Retina (tissue), 1 donor: ENCODE results near the gene TSPAN3.

Experiments
- DNase-seq: peaks from one replicate; pipeline ENCODE4 v3.0.0-alpha.2; 2016

TSPAN3 gene

DNA sequence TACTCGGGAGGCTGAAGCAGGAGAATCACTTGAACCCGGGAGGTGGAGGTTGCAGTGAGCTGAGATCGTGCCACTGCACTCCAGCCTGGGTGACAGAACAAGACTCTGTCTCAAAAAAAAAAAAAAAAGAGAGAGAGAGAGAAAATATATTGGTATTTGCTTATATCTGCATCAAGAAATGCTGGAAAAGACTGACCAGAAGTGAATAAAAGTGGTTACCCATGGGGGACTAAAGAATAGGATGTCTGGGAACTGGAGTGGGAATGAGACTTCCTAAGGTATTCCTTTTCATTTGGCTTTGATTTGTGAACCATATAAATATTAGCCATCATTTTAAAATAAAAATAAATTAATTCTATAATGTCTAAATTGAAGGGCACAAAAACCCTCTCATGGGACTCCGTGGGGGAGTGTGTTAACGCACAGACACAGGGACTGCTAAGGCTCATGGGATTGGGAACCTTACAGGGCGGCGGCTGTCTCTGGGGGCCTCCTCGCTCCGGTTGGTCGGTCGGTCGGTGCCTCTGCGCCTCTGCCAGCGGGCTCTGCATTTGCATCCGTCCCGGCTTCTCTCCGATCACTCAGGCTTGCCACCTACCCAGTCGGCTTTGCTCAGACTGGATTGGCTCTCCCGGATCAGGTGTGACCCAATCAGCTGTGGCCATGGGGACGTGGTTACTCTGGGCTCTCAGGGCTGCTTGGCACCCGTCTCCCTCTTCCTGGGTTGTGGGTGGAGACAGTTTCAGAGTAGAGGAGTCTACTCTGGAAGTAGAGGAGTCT, 12.7 kb upstream of the TSPAN3 start:
- DNase-seq: peak; percentile 56

DNA sequence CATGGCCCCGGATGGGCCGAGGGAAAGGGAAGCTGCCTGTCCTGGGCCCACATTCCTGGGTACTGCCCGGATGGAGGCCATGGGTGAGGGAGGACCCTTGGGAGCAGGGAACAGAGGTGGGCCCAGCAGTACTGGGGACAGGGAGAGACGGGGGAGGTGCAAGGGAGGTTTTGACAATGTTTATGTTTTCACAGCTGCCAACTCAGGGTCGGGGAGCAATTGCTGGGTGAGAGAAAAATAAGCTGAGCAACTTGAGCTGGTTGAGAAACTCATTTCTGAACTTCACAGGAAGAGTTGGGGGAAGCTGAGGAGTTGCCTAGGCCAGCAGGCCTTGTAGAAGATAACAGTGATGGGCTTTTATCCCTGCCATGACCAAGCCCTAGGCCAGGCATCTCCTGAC, 11.1 kb upstream of the TSPAN3 start:
- DNase-seq: no peak

DNA sequence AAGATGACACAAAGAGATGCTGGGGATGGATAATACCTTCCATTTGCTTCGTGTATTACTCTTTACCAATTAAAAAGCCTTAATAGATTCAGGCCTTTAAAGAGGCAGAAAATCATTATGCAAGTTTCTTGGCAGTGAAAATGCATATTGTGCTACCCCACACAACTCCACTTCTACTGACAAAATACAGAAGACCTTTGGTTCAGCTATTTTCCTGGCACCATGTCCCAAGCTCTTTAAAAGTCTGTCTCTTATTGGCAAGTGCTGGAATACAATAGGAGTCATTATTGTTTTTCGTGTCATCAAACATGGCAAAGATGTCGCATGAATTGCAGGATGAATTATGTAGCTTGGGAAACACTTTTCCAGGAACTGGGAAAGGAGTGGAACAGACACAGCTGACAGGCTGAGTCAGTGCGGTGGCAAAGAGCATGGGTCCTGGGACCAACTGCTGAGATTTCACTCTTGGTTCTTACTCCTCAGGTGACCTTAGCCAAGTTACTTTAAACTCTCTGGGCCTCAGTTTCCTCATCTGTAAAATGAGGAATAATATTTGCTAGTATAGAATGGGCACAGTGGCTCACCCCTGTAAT, 5.5 kb upstream of the TSPAN3 start:
- no peak for DNase-seq

DNA sequence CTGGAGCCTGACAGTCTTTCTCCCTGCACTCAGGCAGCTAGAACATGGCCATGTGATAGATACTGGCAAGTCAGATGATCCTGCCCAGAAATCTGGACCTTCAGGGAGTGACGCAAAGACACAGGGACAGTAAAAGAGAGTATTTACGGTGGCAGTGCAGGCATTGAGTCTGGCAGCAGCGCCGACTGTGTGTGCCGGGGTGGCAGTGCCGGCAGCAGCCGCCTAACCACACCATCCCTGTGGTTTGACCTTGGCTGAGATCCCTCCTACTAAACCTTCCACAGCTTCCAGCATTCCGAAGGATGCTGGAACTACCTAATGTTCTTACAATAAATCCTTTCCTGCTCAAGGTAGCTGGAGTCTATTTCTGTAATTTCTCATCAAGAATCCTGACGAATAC, 4.6 kb upstream of the TSPAN3 start:
- DNase-seq: no peak

DNA sequence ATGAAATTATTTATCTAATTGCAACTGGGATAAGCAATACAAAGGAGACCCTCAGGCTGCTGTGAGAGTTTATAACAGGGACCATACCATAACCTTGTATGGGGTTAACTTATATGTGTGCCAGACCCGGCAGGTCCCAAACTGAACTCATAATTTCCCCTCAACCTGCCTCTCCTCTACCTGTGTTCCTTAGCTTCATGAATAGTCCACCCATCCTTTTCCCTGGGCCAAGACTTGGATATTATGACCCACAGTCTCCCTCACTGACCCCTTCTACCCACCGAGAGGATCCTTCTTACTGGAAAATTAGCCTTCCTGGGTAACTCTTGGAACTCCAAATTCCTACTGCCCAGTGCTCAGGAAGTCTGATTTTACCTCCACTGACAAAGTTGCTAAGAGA, 3.4 kb upstream of the TSPAN3 start:
- DNase-seq: no peak

DNA sequence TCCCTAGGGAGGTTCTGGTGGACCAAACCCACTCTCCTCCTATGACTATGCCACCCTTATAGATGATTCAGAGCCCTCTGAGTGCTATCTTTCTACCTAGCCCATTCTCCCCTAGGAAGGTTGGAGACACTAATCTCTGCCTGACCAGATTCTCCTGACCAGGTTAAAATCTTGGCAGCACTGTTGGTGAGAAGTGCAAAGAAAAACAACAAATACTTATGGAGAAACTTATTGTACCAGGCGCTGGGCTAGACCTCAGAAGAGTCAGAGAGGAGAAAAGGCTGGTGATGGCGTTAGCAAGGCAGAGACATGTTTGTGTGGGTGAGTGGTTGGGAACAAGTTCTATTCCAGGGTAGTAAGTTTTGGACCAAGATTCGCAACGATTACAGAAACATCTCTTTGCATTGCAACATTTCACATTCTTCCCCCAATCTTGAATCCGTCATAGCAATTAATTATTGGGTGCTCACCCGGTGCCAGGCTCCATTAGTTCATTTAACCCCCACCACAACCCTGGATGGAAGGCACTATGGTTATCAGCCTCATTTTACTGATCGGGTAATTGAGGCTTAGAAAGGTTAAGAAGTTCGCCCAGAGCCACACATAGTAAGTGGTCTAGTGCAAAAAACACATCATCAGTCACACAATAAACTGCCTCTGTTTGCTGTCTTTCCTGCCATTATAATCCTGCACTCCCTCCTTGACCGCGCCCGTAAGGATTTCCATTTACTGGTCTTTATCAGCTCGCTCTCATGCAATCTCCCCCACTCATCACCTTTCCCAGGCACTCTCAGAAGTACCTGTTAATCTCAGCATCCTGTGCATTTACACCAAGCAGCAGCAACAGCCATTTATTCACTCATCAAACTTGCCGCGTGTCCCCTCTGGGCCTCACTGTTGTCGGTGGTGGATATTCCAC, 655 bp upstream of the TSPAN3 start:
- DNase-seq: no peak

DNA sequence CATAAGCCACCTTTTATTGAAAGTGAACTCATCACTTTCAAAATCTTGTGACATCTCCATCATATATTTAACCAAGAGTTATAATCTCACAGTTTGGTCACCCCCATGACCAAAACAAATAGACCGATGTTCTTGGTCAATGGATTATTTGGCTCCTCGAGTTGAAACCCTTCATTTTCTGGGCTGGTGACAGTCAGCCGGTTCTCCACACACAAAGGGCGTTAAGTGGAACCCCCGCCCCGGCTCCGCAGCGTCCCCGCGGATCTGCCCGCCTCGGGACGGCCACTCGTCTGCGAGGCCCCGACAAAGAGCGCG, 772 bp downstream of the TSPAN3 start:
- no peak for DNase-seq

DNA sequence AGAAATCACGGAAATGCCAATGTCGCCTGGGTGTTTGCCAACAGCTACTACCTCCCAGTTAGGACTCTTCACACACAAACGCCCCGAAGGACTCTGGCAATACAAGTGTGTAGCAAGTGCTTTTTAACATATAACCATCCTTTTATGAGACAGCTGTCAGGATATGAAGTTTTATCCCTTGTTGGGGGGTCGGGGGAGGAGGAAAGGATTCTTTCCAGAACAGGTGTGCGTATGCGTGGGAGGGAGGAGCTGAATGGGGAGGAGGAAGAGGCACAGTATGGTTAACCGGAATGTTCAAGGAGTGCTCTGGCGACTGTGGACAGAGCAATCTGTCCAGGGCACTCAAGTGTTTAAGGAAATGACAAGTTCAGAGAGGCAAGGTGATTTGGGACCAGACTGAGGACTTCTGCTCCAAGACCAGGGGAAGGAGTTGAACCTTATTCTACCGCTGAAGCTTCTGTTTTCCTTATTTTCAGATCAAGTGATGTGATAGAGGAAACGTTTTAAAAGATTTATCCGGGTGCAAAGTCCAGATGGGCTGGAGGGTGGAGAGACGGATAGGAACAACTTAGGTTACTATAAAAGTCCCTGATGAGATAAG, 1.3 kb downstream of the TSPAN3 start:
- peak; percentile 31 for DNase-seq

DNA sequence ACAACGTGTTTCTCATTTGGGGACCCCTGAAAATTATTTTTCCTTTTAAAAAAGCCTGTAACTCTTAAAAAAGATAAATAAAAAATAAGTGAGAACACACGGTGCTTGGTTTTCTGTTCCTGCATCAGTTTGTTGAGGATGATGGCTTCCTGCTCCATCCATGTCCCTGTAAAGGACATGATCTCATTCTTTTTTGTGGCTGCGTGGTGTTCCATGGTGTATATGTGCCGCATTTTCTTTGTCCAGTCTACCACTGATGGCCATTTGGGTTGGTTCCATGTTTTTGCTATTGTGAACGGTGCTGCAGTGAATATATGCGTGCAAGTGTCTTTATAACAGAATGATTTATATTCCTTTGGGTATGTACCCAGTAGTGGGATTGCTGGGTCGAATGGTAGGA, 2.3 kb downstream of the TSPAN3 start:
- DNase-seq: no peak

DNA sequence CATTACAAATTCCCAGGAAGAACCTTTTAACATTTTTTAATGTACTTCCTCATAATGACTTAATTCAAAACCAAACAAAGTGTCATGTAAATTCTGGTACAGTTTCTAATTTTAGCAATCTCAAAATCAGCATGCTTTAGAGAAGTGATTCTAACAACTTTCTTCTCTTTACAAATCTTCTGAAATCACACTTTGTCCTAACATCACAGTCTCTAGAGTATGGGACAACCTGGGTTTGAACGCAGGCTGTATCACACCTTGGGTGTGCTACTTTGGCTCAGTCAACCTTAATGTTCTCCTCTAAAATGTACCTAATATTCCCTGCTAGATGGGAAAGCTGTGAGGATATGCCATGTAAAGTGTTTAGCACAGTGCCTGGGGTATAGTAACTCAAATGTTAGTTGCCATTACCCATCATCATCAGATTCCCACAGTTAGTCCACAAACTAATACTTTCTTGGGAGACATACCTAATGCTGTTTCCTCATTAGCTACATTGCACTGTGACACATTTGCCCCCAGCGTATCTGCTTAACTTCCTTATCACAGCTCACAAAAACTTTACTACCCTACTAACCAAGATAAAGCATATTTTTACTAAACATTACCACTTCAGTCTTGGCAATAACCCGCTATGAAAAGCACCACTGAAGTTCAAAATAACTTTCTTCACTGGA, 3.1 kb downstream of the TSPAN3 start:
- DNase-seq: no peak

DNA sequence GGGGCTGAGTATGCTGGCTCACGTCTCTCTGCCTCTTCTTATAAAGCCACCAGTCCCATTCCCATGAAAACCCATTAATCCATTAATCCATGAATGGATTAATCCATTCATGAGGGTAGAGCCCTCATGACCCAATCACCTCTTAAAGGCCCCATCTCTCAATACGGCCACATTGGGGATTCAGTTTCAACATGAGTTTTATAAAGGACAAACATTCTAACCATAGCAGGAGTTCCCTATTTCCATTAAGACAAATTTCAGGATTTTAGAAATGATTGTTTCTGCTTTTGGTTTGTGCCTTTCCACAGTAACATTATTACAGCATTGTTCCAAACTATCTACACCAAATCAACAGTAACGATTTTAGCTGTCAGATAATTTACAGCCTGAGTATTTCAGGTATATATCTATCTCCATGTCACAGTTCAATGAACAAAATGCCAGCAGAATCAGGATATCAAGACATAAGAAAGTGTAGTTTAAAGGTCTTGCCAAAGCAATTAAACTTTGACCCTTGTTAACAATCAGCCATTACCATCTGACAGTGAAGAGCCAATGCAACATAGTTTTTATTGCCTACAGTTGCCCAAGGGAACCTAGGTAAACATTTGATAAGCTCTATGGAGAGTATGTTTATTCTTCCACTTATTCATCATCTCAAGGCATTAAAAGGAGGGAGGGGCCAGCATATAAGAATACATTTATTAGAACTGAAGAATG, 3.8 kb downstream of the TSPAN3 start:
- DNase-seq: no peak

DNA sequence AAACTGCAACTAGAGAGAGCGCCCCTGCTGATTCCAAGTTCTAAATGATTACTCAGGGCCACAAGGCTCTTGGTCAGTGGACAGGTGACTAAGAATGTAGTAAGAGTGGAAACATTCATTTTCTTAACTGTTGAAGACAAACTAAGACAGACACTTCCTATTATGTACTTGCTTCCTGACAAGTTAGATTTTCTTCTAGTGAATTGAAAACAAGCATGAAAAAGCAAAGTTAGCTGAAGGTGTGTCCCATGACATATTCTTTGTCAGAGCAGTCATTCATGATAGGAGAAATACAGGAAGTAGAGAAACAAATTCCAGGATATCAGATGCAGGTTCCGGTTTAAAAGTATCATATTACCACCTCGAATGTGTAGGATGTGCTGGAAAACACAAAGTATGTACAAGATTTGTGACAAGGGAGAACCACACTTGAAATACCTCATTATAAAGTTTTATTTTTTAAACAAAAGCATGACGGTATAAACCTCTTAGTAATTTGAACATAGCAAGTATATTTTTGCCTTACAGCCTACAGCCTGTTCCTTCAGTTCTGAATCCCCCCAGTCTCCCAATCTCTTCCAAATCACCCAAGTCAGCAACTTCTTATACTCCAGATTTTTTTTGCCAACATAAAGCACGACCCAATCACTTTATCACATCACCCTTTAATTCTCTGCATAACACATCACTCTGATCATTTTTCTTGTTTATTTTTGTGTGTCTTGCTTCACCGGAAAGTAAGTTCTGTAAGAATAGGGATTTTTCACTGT, 6.2 kb downstream of the TSPAN3 start:
- no peak for DNase-seq

DNA sequence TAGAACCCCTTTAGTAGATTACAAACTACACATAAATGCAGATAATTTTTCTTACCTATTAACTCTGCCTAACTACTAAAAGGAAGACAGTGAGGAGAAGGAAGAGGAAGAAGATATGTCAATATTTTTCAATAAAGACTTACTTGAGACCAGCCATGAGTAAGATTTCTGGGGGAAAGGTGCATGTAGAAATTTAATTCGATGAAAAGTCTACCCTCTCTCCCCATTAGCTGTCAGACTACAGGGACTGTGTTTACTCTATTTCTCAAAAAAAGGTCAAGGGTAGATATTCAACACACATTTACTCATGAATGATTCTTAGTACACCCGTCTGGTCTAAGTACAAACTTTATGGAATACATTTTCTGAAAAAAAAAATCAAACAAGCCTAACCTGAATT, 6.8 kb downstream of the TSPAN3 start:
- DNase-seq: no peak

DNA sequence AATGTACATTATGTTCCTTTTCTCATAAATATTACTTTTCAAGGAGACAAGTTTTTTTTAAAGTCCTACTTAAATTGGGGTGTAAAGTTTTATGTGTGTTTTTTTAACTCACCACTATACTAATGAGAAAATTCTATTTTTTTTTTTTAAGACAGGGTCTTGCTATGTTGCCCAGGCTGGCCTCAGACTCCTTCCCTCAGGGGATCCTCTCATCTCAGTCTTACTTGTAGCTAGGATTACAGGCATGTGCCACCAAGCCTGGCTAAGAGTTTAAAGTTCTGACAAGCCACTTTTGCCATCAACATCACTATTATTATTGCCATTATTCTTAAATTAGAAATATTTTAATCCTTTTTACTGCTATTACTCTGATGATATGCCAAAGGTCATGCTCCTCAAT, 7.7 kb downstream of the TSPAN3 start:
- DNase-seq: no peak

DNA sequence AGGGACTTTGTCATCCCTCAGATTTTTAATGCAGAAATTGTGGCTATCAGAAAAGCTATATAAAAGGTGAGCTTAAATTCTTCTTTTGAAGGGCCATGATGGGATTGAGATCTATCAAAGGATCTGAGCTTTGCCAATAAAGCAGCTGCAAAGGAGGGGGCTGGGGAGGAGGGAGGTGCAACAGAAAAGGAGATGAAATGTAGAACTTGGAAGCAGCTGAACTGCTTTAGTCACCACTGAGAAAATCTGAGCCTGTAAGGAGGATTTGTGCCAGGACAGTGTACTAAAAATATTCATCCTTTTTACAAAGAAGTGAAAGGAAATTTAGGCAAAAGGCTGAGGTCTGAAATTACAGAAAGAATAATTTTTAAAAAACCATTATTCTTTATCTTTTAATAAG, 10.4 kb downstream of the TSPAN3 start:
- DNase-seq: no peak

DNA sequence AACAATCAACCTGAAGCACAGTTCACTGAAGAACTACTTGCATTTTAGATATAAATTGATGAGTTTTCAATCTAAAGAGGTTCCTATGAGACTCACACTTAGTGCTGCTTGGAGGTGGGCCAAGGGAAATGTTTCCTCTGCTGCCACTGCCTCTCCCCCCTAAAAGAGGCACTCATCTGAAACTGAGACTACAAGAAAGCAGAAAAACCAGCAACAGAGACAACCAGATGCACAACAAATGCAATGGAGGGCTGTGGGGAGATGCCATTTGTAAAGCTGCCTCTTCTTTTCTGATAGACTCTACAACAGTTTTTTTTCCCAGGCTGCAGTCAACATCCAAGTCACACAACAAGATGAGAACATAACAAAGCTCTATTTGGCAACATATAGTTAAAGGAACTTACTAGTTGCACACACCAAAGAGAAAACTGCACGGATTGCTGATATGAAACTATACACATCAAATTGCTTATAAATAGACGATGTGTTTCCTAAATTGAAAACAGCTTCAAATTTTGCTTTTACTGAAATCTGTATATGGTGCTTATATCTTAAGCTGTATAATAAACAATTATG, 11.0 kb downstream of the TSPAN3 start:
- no peak for DNase-seq

DNA sequence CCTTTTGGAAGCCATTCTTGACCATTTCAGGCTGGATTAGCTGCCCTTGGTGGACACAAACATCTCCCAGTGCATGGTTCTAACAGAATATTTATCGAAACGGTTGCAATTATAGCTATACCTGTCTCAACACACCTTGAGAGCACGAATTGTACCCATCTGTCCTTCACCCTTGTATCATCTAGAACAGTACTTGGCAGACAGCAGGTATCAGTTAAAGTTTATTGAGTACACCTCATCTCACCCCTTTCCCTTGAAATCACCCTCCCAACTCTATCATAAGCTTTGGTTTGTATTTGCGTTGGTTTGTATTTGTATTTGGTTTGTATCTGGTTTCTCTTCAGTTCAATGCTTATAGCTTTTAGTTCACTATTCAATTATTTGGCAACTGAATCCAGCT, 12.4 kb downstream of the TSPAN3 start:
- DNase-seq: no peak

DNA sequence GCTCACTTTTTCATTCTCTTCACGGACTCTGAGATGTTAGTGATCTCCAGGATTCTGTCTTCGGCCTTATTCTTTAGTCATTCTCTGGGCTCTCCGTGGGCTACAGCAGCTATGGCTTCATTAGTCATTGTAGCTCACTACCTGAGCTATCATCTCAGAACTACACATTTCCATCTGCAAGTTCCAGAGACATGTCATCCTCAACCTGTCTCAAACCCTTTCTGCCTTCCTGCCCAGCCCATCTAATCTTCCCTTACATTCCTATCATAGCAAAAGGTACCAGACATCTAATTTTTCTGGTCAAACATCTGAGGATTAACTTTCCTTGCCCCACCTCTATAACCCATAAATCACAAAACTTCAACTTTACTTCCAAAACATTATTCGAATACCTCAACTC, 13.2 kb downstream of the TSPAN3 start:
- no peak for DNase-seq

DNA sequence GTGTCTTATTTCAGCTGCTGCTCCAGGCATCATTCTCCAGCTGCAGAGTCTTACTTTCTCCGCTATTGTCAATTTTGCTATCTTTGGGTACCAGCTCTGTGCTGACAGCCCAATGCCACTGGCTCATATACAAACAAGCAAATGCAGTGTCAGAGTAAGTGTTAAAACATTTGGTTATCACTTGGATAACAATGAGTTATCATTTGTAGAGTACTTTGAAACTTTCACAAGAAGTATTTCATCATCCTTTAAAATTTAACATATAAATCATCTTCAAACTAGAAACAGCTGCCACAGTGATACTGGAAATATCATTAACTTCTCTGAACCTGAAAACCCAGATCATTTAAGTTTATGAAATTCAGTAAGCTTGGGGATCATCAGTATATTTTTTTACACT, 13.8 kb downstream of the TSPAN3 start:
- DNase-seq: no peak

DNA sequence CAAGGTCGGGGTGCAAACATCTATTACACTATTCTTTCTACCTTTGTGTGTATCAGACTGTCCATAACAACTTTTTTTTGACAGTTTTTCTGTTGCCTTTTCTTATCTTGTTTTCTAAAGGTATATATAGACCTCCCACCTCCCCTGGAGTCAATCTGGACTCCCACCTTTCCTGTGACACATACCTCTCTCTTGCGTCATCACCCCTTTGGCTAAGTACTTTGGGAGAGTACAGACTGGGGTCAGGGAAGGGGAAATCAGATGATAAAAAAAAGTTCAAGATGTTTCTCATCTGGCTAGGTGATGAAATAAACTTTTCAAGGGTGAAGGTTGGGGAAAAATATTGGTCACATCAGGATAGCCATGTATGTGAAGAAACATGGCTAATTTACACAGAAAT, 17.2 kb downstream of the TSPAN3 start:
- DNase-seq: no peak

DNA sequence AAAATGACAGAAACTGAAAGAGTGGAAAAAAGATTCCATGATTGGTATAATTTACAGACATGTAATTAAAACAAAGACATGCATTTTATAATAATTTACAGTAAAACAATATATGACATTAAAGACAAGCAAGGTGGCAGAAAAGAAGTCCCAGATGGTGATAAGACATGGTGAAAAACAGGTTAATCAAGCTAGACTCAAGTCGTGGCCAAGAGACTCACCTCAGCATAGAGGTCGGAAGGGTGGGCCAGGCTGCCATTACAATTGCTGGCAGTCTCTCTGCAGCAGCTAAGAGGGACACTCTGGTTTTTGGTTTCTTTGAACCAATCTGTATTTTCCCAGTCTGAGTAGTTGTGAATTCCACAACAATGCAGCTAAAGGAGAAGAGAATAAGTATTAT, 18.4 kb downstream of the TSPAN3 start:
- DNase-seq: no peak
